Loucy (cell line): ENCODE measurements around the gene DNAJB8.

ENCODE experiments used
- CTCF ChIP-seq: fragments of 200-600 bp; sonication (generic); conservative IDR thresholded peaks from 2 replicates; pipeline ENCODE4 v1.5.1; 2014; ENCODE audit warnings: mild to moderate bottlenecking, antibody characterized with exemption, low read length
- EZH2phosphoT487 ChIP-seq: fragments of 200-600 bp; IDR thresholded peaks from 2 replicates; pipeline ENCODE4 v1.6.1; 2018; ENCODE audit warnings: antibody characterized with exemption, mild to moderate bottlenecking, moderate library complexity, borderline replicate concordance

- TF ChIP-seq CTCF (no peak), EZH2phosphoT487 (no peak)
Observed at GRCh38 chr3:128430731-128431130, 36.0 kb downstream of the DNAJB8 start.
